ENCODE data around the gene APLP2. TPM values are rescaled to one million over a fixed set of nuclear protein-coding genes. Genes with fewer than 3 reads are reported as not detected.

The APLP2 gene
- total and polyA plus RNA-seq, 2 experiments from 2014 or later: 322 to 362 TPM

DNA sequence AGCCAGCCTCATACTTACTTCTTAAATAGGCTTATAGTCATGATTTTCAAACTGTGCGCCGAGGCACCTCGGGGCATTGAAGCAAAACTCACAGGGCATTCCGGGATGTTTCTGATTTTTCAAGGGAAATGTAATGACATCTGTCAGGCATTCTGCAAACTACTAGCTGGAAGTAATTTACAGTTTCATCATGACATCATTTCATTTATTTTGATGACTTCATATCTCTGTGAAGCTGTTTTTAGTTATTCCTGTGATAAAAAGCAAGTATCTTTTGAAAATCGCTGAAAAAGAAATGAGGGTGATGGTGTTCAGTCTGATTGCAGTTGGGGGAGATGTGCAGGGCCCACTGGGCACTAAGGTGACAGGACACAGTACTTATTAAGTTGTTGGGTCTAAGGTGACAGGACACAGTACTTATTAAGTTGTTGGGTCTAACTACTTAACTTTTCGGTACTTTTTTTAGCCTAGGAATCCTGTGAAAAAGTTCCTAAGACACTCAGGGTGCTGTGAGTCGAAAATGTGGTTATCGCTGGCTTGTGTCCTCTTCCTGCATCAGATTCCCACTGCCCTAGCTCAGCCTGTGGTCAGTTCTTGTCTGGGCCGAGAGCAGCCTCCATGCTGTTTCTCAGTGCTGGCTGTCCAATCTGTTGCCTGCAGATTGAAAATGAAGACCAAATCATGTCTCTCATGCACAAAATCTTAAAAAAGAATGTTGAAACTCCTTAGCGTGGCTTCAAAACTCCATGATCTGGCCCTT lies 42.6 kb downstream of the APLP2 start:
- no peak overlapping the region for H3K4me2 ChIP-seq
- DNase-seq (ENCODE audit: low spot score): no peak
- peaks cover 19% of the 10 kb centered on the region for H3K36me3 ChIP-seq (ENCODE audit: insufficient read depth)
- H3K79me2 ChIP-seq (replicated peaks; ENCODE audit: insufficient read depth): peaks cover 36% of the 10 kb centered on the region
- H3K9me2 ChIP-seq (ENCODE audit: insufficient read depth): peaks cover 3% of the 10 kb centered on the region; the same call in 1 of the 2 replicates
- peaks cover 19% of the 10 kb centered on the region; the same call in 2 of the 3 replicates for H3K4me1 Mint-ChIP-seq
- no peak overlapping the region for H2AFZ ChIP-seq
- H4K20me1 ChIP-seq (replicated peaks; ENCODE audit: insufficient read depth): peaks cover 20% of the 10 kb centered on the region
- H3K4me3 Mint-ChIP-seq: no peak overlapping the region
- peaks cover 19% of the 10 kb centered on the region for H3K4me1 ChIP-seq (ENCODE audit: insufficient read depth)
- no peak overlapping the region for H3K4me3 ChIP-seq
- H3K36me3 Mint-ChIP-seq (ENCODE audit: low read depth): peaks cover 36% of the 10 kb centered on the region
- H3K27me3 Mint-ChIP-seq (ENCODE audit: insufficient read depth, low read depth, poor library complexity): peaks cover 4% of the 10 kb centered on the region
- H3K27me3 ChIP-seq (ENCODE audit: insufficient read depth): no peaks in the 10 kb centered on the region
- H3K27ac Mint-ChIP-seq: no peak overlapping the region
- peak overlapping the region; percentile 47 for H3K27ac ChIP-seq (ENCODE audit: low read depth)
- peaks cover 1% of the 10 kb centered on the region; the same call in 2 of the 3 replicates for H3K9me3 Mint-ChIP-seq
- H3F3A ChIP-seq (replicated peaks; ENCODE audit: low read depth): no peaks in the 10 kb centered on the region
- no peak for TF ChIP-seq JUNB (IDR thresholded peaks at IDR 0.05; ENCODE audit: unreplicated experiment)
- no peak for TF ChIP-seq ZNF114 (CRISPR knock-in tag; IDR thresholded peaks at IDR 0.05)
- TF ChIP-seq, protein P1, sequence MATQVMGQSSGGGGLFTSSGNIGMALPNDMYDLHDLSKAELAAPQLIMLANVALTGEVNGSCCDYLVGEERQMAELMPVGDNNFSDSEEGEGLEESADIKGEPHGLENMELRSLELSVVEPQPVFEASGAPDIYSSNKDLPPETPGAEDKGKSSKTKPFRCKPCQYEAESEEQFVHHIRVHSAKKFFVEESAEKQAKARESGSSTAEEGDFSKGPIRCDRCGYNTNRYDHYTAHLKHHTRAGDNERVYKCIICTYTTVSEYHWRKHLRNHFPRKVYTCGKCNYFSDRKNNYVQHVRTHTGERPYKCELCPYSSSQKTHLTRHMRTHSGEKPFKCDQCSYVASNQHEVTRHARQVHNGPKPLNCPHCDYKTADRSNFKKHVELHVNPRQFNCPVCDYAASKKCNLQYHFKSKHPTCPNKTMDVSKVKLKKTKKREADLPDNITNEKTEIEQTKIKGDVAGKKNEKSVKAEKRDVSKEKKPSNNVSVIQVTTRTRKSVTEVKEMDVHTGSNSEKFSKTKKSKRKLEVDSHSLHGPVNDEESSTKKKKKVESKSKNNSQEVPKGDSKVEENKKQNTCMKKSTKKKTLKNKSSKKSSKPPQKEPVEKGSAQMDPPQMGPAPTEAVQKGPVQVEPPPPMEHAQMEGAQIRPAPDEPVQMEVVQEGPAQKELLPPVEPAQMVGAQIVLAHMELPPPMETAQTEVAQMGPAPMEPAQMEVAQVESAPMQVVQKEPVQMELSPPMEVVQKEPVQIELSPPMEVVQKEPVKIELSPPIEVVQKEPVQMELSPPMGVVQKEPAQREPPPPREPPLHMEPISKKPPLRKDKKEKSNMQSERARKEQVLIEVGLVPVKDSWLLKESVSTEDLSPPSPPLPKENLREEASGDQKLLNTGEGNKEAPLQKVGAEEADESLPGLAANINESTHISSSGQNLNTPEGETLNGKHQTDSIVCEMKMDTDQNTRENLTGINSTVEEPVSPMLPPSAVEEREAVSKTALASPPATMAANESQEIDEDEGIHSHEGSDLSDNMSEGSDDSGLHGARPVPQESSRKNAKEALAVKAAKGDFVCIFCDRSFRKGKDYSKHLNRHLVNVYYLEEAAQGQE (IDR thresholded peaks at IDR 0.05; ENCODE audit: unreplicated experiment): no peak
- TF ChIP-seq, protein P2, sequence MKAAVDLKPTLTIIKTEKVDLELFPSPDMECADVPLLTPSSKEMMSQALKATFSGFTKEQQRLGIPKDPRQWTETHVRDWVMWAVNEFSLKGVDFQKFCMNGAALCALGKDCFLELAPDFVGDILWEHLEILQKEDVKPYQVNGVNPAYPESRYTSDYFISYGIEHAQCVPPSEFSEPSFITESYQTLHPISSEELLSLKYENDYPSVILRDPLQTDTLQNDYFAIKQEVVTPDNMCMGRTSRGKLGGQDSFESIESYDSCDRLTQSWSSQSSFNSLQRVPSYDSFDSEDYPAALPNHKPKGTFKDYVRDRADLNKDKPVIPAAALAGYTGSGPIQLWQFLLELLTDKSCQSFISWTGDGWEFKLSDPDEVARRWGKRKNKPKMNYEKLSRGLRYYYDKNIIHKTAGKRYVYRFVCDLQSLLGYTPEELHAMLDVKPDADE (IDR thresholded peaks at IDR 0.05): no peak
- TF ChIP-seq STAT1 (IDR thresholded peaks at IDR 0.05; ENCODE audit: unreplicated experiment): no peak
- no peak for ATAC-seq

DNA sequence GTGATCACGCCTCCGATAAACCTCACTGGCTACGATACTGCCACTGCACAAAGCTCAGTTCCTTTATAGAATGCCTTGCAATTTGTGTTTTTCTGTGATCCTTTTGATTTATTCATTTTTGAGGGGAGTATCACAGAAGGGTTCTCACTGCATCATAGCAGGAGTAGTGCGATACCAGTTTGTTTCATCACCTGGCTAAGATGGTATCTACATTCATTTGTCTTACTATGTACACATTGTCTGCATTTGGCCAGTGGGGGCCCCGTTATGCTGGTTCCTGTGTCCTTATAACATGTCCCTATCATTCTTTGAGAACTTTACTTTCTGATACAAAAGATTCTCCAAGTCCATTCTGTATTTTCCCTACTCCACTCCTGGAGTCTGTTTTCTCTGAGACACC lies 44.6 kb downstream of the APLP2 start:
- Mint-ChIP-seq H3K27me3 (ENCODE audit: insufficient read depth, low read depth, poor library complexity) (peaks cover 4% of the 10 kb centered on the region), H3K9me3 (no peaks in the 10 kb centered on the region), H3K27ac (peak overlapping the region; percentile 41), H3K36me3 (ENCODE audit: low read depth) (peaks cover 30% of the 10 kb centered on the region), H3K4me3 (no peak overlapping the region), H3K4me1 (peaks cover 18% of the 10 kb centered on the region; the same call in 2 of the 3 replicates)
- ATAC-seq (no peak), DNase-seq (ENCODE audit: low spot score) (no peak)
- Histone ChIP-seq H3K79me2 (replicated peaks; ENCODE audit: insufficient read depth) (peaks cover 28% of the 10 kb centered on the region), H3F3A (replicated peaks; ENCODE audit: low read depth) (no peaks in the 10 kb centered on the region), H3K27ac (ENCODE audit: low read depth) (peak overlapping the region; percentile 60), H3K9me2 (ENCODE audit: insufficient read depth) (no peaks in the 10 kb centered on the region), H3K36me3 (ENCODE audit: insufficient read depth) (peaks cover 19% of the 10 kb centered on the region), H2AFZ (no peak overlapping the region), H4K20me1 (replicated peaks; ENCODE audit: insufficient read depth) (peaks cover 25% of the 10 kb centered on the region), H3K4me1 (ENCODE audit: insufficient read depth) (peaks cover 17% of the 10 kb centered on the region), H3K4me2 (no peak overlapping the region), H3K27me3 (ENCODE audit: insufficient read depth) (no peaks in the 10 kb centered on the region), H3K4me3 (no peak overlapping the region)
- no peak for TF ChIP-seq EZH2 (IDR thresholded peaks at IDR 0.05; ENCODE audit: low read depth, unreplicated experiment)
- TF ChIP-seq POLR2AphosphoS5 (IDR thresholded peaks at IDR 0.05; ENCODE audit: low read depth): no peak
- no peak for TF ChIP-seq CTCF (conservative IDR thresholded peaks at IDR 0.05; ENCODE audit: low read depth in 2 of 2)
- no peak for TF ChIP-seq ZNF114 (CRISPR knock-in tag; IDR thresholded peaks at IDR 0.05)
- TF ChIP-seq STAT1 (IDR thresholded peaks at IDR 0.05; ENCODE audit: unreplicated experiment): no peak
- no peak for TF ChIP-seq ZNF331 (CRISPR knock-in tag; IDR thresholded peaks at IDR 0.05; ENCODE audit: low read depth)
- no peak for TF ChIP-seq NANOG (IDR thresholded peaks at IDR 0.05; ENCODE audit: borderline replicate concordance)
- TF ChIP-seq, protein P1 (IDR thresholded peaks at IDR 0.05; ENCODE audit: unreplicated experiment): no peak

Data from GM23338 (cell line).